ENCODE measurements around the gene CDK9. TPM values are rescaled to one million over a fixed set of nuclear protein-coding genes. Genes with fewer than 3 reads are reported as not detected.

CDK9 gene
- total RNA-seq, 2 donors from 2014 or later, result 51.4 to 58.7 TPM

GRCh38 chr9:127805620-127806019 is 19.8 kb downstream of the CDK9 start:
- DNase-seq, result peak in 3 of 4 donors; percentile 43 to 67 (median 50)
- Histone ChIP-seq H3K9me3 (no peaks in the 10 kb centered on the region), H3K27ac (no peak overlapping the region), H3K4me1 (peaks cover 40% of the 10 kb centered on the region), H3K4me3 (no peak overlapping the region), H3K27me3 (no peaks in the 10 kb centered on the region), H3K36me3 (replicated peaks in 1 of 2; ENCODE audit: insufficient read depth in 1 of 2, low read depth in 2 of 2) (peaks cover 4 to 10% of the 10 kb centered on the region in 2 donors)
- 57 to 62% methylated on average over 8 of the region's 8 CpGs for WGBS, 2 donors
- intact Hi-C loops (cut with DNase I), result no loop called here
- TF ChIP-seq POLR2A (IDR thresholded peaks at IDR 0.05) (no peak), CTCF (IDR thresholded peaks at IDR 0.05) (peak in 4 of 7 experiments; percentile 12 to 32 (median 26))
- no peak for ATAC-seq

DNA sequence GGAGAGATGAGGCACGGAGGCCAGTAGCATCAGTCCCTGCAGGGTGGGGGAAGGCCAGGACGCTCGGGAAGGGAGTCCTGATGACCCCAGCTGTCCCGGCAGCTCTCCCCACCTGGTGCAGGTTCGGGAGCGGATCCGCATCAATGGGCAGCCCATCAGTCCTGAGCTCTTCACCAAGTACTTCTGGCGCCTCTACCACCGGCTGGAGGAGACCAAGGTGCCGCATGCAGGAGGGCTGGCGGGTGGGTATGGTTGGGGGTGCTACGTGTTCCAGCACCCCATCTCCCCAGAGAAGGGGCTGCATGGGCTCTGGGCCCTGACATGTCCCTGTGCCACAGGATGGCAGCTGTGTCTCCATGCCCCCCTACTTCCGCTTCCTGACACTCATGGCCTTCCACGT is 21.0 kb downstream of the CDK9 start:
- no peak for TF ChIP-seq POLR2A (IDR thresholded peaks at IDR 0.05)
- TF ChIP-seq CTCF (IDR thresholded peaks at IDR 0.05), result no peak
- ATAC-seq (no peak), DNase-seq (no peak)
- Histone ChIP-seq H3K36me3 (replicated peaks in 1 of 2; ENCODE audit: insufficient read depth in 1 of 2, low read depth in 2 of 2) (peaks cover 4 to 10% of the 10 kb centered on the region in 2 donors), H3K4me1 (peaks cover 28% of the 10 kb centered on the region), H3K9me3 (no peaks in the 10 kb centered on the region), H3K27me3 (no peaks in the 10 kb centered on the region), H3K27ac (no peak overlapping the region), H3K4me3 (no peak overlapping the region)
- 94 to 98% methylated on average over 7 to 13 of the region's 14 CpGs for WGBS, 2 donors
- intact Hi-C loops (cut with DNase I), result no loop called here

GRCh38 chr9:127808347-127809001 is 22.6 kb downstream of the CDK9 start:
- intact Hi-C loops (cut with DNase I), result no loop called here
- H3K36me3 ChIP-seq (replicated peaks in 1 of 2; ENCODE audit: insufficient read depth in 1 of 2, low read depth in 2 of 2), result peaks cover 13 to 21% of the 10 kb centered on the region in 2 donors
- no peak overlapping the region for H3K27ac ChIP-seq
- TF ChIP-seq POLR2A (IDR thresholded peaks at IDR 0.05), result no peak
- no peak for TF ChIP-seq CTCF (IDR thresholded peaks at IDR 0.05)
- H3K9me3 ChIP-seq, result no peaks in the 10 kb centered on the region
- 82 to 87% methylated on average over 7 to 15 of the region's 17 CpGs for WGBS, 2 donors
- DNase-seq (no peak), ATAC-seq (no peak)
- H3K4me1 ChIP-seq, result peaks cover 19% of the 10 kb centered on the region
- no peak overlapping the region for H3K4me3 ChIP-seq
- H3K27me3 ChIP-seq, result no peaks in the 10 kb centered on the region

DNA sequence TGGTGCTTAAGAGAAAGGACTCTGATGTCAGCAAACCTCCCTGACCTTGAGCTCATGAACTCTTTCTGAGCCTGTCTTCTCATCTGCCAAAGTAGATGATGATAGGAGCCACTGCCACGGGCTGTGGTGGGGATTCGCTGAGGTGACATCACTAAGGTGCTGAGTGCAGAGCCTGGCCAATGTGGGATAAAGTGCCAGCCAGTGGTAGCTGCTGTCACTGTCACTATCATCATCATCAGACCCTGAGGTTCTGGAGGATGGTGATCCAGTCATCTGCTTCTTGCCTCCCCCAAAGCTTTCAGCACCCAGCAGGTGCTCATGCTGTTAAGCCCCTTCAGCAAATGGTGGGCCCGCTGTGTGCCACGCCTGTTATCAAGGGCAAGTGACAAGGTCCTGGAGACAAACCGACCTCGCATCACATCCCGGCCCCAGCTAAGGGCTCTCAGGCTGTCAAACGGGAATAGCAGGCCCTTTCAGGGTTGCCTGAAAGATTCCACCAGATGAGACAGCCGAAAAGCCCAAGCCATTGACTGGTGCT is 23.2 kb downstream of the CDK9 start:
- no peak for DNase-seq
- Histone ChIP-seq H3K36me3 (replicated peaks in 1 of 2; ENCODE audit: insufficient read depth in 1 of 2, low read depth in 2 of 2) (peaks cover 16 to 22% of the 10 kb centered on the region in 2 donors), H3K4me1 (peaks cover 13% of the 10 kb centered on the region), H3K27me3 (no peaks in the 10 kb centered on the region), H3K27ac (no peak overlapping the region), H3K4me3 (no peak overlapping the region), H3K9me3 (no peaks in the 10 kb centered on the region)
- TF ChIP-seq CTCF (IDR thresholded peaks at IDR 0.05), result no peak
- no peak for TF ChIP-seq POLR2A (IDR thresholded peaks at IDR 0.05)
- WGBS, 2 donors, result 75% methylated on average over 6 to 9 of the region's 9 CpGs
- intact Hi-C loops (cut with DNase I), result no loop called here
- no peak for ATAC-seq

Measured in body of pancreas (tissue), 4 donors.